Fibroblast of the aortic adventitia (primary cell): ENCODE data around the gene DNAJB11. TPM values are rescaled to one million over a fixed set of nuclear protein-coding genes. Genes with fewer than 3 reads are reported as not detected.

ENCODE experiments used
- DNase-seq: peaks from one replicate; pipeline ENCODE4 v3.0.0-alpha.2; 2010; ENCODE audit warnings: low read depth
- H3K4me3 ChIP-seq: 2 replicates; pipeline ENCODE4 v1.5.1; 2011; ENCODE audit warnings: low read depth, mild to moderate bottlenecking, control low read depth, low read length, moderate library complexity
- CTCF ChIP-seq: IDR thresholded peaks from 2 replicates; pipeline ENCODE4 v1.5.1; 2011; ENCODE audit warnings: mild to moderate bottlenecking, low read length, control low read depth, inconsistent platforms; ENCODE audit not compliant: insufficient read depth
- total RNA-seq: library from RNA; depleted of rRNA; stranded (reverse); fragments of >200 nt; gene quantifications from 2 replicates; pipeline ENCODE4 v1.2.3, GENCODE V29; 2012; ENCODE audit warnings: low replicate concordance

The DNAJB11 gene
- total RNA-seq: 44.0 and 44.6 TPM in 2 replicates

- peak within 1 kb of the TSS; percentile 98 for H3K4me3 ChIP-seq
- DNase-seq: peak; percentile 100
- no peak for TF ChIP-seq CTCF
These were observed at the start of gene DNAJB11 for GRCh38 chr3:186570096-186570940. DNAJB11 (plus strand) TSS chr3:186570720; CDS start chr3:186570898, 178 bp downstream.

GRCh38 chr3:186520957-186521842, 49.3 kb upstream of the DNAJB11 start:
- no peak for TF ChIP-seq CTCF
- no peak for DNase-seq
- H3K4me3 ChIP-seq: no peak overlapping the region

GRCh38 chr3:186523022-186523421, 47.5 kb upstream of the DNAJB11 start:
- no peak overlapping the region for H3K4me3 ChIP-seq
- no peak for TF ChIP-seq CTCF
- DNase-seq: no peak

- no peak for DNase-seq
- TF ChIP-seq CTCF: no peak
- no peak overlapping the region for H3K4me3 ChIP-seq
These were observed 47.1 kb upstream of the DNAJB11 start for GRCh38 chr3:186523434-186523833.

GRCh38 chr3:186524616-186525015, 45.9 kb upstream of the DNAJB11 start:
- no peak for DNase-seq
- H3K4me3 ChIP-seq: no peak overlapping the region
- no peak for TF ChIP-seq CTCF

GRCh38 chr3:186525369-186526255, 44.9 kb upstream of the DNAJB11 start:
- DNase-seq: no peak
- no peak for TF ChIP-seq CTCF
- H3K4me3 ChIP-seq: no peak overlapping the region
